ENCODE data around the gene USH1C. TPM values are rescaled to one million over a fixed set of nuclear protein-coding genes. Genes with fewer than 3 reads are reported as not detected.

The USH1C gene
- total and polyA plus RNA-seq, 2 of the 13 experiments (the other 11 are each of a cell fraction or from before 2014, with no cell fraction given), result not detected

- ATAC-seq (no peak), FAIRE-seq (no peak), DNase-seq (ENCODE audit: low spot score) (no peak)
- peaks cover 2 to 26% of the 10 kb centered on the region in 2 experiments for H3K27me3 ChIP-seq (ENCODE audit: control insufficient read depth in 1 of 2, insufficient read depth in 2 of 2, low read length in 2 of 2)
- no peak overlapping the region for H3K9ac ChIP-seq (ENCODE audit: insufficient read depth, low read depth, low read length)
- H3K9me3 ChIP-seq (ENCODE audit: low read length), result no peaks in the 10 kb centered on the region
- CTCF ChIA-PET (ENCODE audit: low intra/inter-chr PET ratio, low total read pairs), result no interaction called here
- H3K27ac ChIP-seq (ENCODE audit: extremely low read length, insufficient read depth, low read length), result no peak overlapping the region
- no peak overlapping the region for H3K4me2 ChIP-seq (ENCODE audit: low read depth, low read length)
- TF ChIP-seq ZNF335 (CRISPR knock-in tag; IDR thresholded peaks at IDR 0.05), result no peak
- TF ChIP-seq ZFP36L2 (CRISPR knock-in tag; IDR thresholded peaks at IDR 0.05), result no peak
- TF ChIP-seq ZNF292 (CRISPR knock-in tag; IDR thresholded peaks at IDR 0.05; ENCODE audit: borderline replicate concordance, low read depth), result no peak
- TF ChIP-seq SPEN (CRISPR knock-in tag; IDR thresholded peaks at IDR 0.05; ENCODE audit: low read depth), result no peak
- TF ChIP-seq DRAP1 (CRISPR knock-in tag; IDR thresholded peaks at IDR 0.05), result no peak
- H3K36me3 ChIP-seq (replicated peaks in 1 of 2; ENCODE audit: control insufficient read depth in 1 of 2, insufficient read depth in 2 of 2, low read length in 2 of 2), result no peaks in the 10 kb centered on the region
- in situ Hi-C loops (cut with HindIII; ENCODE audit: extremely low pct_ligation_motif_present, low pct_unique_long_range_greater_than_20kb), result no loop called here
- intact Hi-C loops (cut with micrococcal nuclease; ENCODE audit: unreplicated experiment), result no loop called here
- H2AFZ ChIP-seq (ENCODE audit: low read length), result no peak overlapping the region
- 8% methylated on average over 2 of the region's 2 CpGs for WGBS (ENCODE audit: low lambda C conversion rate)
- BruUV-seq (replicated peaks), result no TSS peak
- POLR2A ChIA-PET, result no interaction called here
- peaks cover 8% of the 10 kb centered on the region for H3K4me1 ChIP-seq (ENCODE audit: insufficient read depth, low read length)
- no peaks in the 10 kb centered on the region for H3K79me2 ChIP-seq (ENCODE audit: insufficient read depth, low read length)
- peaks cover 5% of the 10 kb centered on the region; the same call in 1 of the 2 replicates for H4K20me1 ChIP-seq (ENCODE audit: insufficient read depth, low read length)
- H3K4me3 ChIP-seq (replicated peaks in 1 of 3; ENCODE audit: insufficient read depth in 1 of 3, low read depth in 2 of 3, low read length in 3 of 3), result no peak overlapping the region
Measured at GRCh38 chr11:17443926-17444690, 100.1 kb downstream of the USH1C start.

Other genes with a start within 250 kb of the USH1C start
- 16.9 and 25.1 TPM in 2 replicates for gene NCR3LG1, start 192.6 kb downstream of the USH1C start, total RNA-seq (2016; rRNA removed; fragmentation: Illumina TruSeq; extraction: Trizol)
- 16.1 and 16.7 TPM in 2 replicates for gene NCR3LG1, start 192.6 kb downstream of the USH1C start, polyA plus RNA-seq (2011; rRNA removed)
- gene KCNJ11, start 155.8 kb downstream of the USH1C start, total RNA-seq (2016; rRNA removed; fragmentation: Illumina TruSeq; extraction: Trizol), result 0.81 and 1.6 TPM in 2 replicates
- 0.38 and 0.52 TPM in 2 replicates for gene KCNJ11, start 155.8 kb downstream of the USH1C start, polyA plus RNA-seq (2011; rRNA removed)
- gene ABCC8, start 67.6 kb downstream of the USH1C start, total RNA-seq (2016; rRNA removed; fragmentation: Illumina TruSeq; extraction: Trizol), result not detected in 2 replicates
- gene ABCC8, start 67.6 kb downstream of the USH1C start, polyA plus RNA-seq (2011; rRNA removed), result not detected in 2 replicates
- gene OTOG, start 2.8 kb upstream of the USH1C start, total RNA-seq (2016; rRNA removed; fragmentation: Illumina TruSeq; extraction: Trizol), result not detected in 2 replicates
- gene OTOG, start 2.8 kb upstream of the USH1C start, polyA plus RNA-seq (2011; rRNA removed), result not detected in 2 replicates
- gene MYOD1, start 175.2 kb upstream of the USH1C start, total RNA-seq (2016; rRNA removed; fragmentation: Illumina TruSeq; extraction: Trizol), result not detected in 2 replicates
- gene MYOD1, start 175.2 kb upstream of the USH1C start, polyA plus RNA-seq (2011; rRNA removed), result not detected in 2 replicates
- 0.03 and 0.04 TPM in 2 replicates for gene KCNC1, start 190.4 kb upstream of the USH1C start, total RNA-seq (2016; rRNA removed; fragmentation: Illumina TruSeq; extraction: Trizol)
- 0.01 TPM in 1 of 2 replicates, not detected in the other for gene KCNC1, start 190.4 kb upstream of the USH1C start, polyA plus RNA-seq (2011; rRNA removed)